ENCODE measurements around the gene FAM118B.

The FAM118B gene

GRCh38 chr11:126281666-126282175 is 70.1 kb downstream of the FAM118B start:
- no peak overlapping the region for H2AFZ ChIP-seq (ENCODE audit: low read depth, low read length)
- no peak overlapping the region for H2BK120ac ChIP-seq (ENCODE audit: low read depth, low read length)
- no peak overlapping the region for H2BK15ac ChIP-seq (ENCODE audit: low read depth, poor library complexity, severe bottlenecking)
- no peak overlapping the region for H2BK12ac ChIP-seq (ENCODE audit: low read length in 2 of 2)
- H3K23ac ChIP-seq (ENCODE audit: low read length in 2 of 2), result no peak overlapping the region
- no peaks in the 10 kb centered on the region for H3K9me3 ChIP-seq (ENCODE audit: control insufficient read depth, low read length)
- peak overlapping the region; percentile 37 for H4K91ac ChIP-seq (ENCODE audit: low read length)
- H3K27ac ChIP-seq (ENCODE audit: low read length, poor library complexity, severe bottlenecking), result no peak overlapping the region
- H3K9ac ChIP-seq (ENCODE audit: low read length), result peak overlapping the region; percentile 96
- no peak overlapping the region for H3K18ac ChIP-seq (ENCODE audit: low read depth in 1 of 2, low read length in 2 of 2)
- peaks cover 11 to 27% of the 10 kb centered on the region in 2 experiments for H3K36me3 ChIP-seq (ENCODE audit: control insufficient read depth in 1 of 2, insufficient read depth in 2 of 2, low read depth in 1 of 2, low read length in 2 of 2)
- no peak overlapping the region for H4K8ac ChIP-seq (ENCODE audit: low read length)
- H3K79me1 ChIP-seq (replicated peaks; ENCODE audit: low read length, poor library complexity, severe bottlenecking), result peaks cover 3% of the 10 kb centered on the region
- H3K14ac ChIP-seq (ENCODE audit: low read length in 2 of 2), result no peak overlapping the region
- no peak overlapping the region for H2BK5ac ChIP-seq (ENCODE audit: low read depth, low read length, poor library complexity, severe bottlenecking)
- 96% methylated on average over 9 of the region's 10 CpGs for WGBS
- H3K4me1 ChIP-seq (ENCODE audit: control insufficient read depth, insufficient read depth, low read depth, low read length), result peaks cover 14% of the 10 kb centered on the region
- no peak for DNase-seq
- no peak overlapping the region for H3K4me2 ChIP-seq (ENCODE audit: low read length, poor library complexity, severe bottlenecking)
- no peaks in the 10 kb centered on the region for H3K27me3 ChIP-seq (ENCODE audit: control insufficient read depth in 1 of 2, insufficient read depth in 1 of 2, low read length in 2 of 2)
- no peak overlapping the region for H2AK5ac ChIP-seq (ENCODE audit: low read length, severe bottlenecking)
- peak overlapping the region in 1 of 2 experiments; percentile 88 for H3K4me3 ChIP-seq (ENCODE audit: insufficient read depth in 1 of 2, low read depth in 1 of 2, low read length in 2 of 2)
- no peak overlapping the region for H3K4ac ChIP-seq (ENCODE audit: low read depth in 1 of 2, low read length in 2 of 2)

GRCh38 chr11:126282361-126282735 is 70.8 kb downstream of the FAM118B start:
- peak; percentile 38 for DNase-seq
- H2AK5ac ChIP-seq (ENCODE audit: low read length, severe bottlenecking), result no peak overlapping the region
- no peak overlapping the region for H4K91ac ChIP-seq (ENCODE audit: low read length)
- H3K9ac ChIP-seq (ENCODE audit: low read length), result peak overlapping the region; percentile 96
- H3K79me1 ChIP-seq (replicated peaks; ENCODE audit: low read length, poor library complexity, severe bottlenecking), result peaks cover 6% of the 10 kb centered on the region
- no peak overlapping the region for H2BK5ac ChIP-seq (ENCODE audit: low read depth, low read length, poor library complexity, severe bottlenecking)
- peak overlapping the region; percentile 30 for H3K27ac ChIP-seq (ENCODE audit: low read length, poor library complexity, severe bottlenecking)
- peaks cover 14% of the 10 kb centered on the region for H3K4me1 ChIP-seq (ENCODE audit: control insufficient read depth, insufficient read depth, low read depth, low read length)
- peak overlapping the region in 1 of 2 experiments; percentile 3 for H3K4ac ChIP-seq (ENCODE audit: low read depth in 1 of 2, low read length in 2 of 2)
- peak overlapping the region; percentile 11 to 88 for H3K4me3 ChIP-seq (ENCODE audit: insufficient read depth in 1 of 2, low read depth in 1 of 2, low read length in 2 of 2)
- no peaks in the 10 kb centered on the region for H3K9me3 ChIP-seq (ENCODE audit: control insufficient read depth, low read length)
- no peak overlapping the region for H2BK12ac ChIP-seq (ENCODE audit: low read length in 2 of 2)
- H3K23ac ChIP-seq (ENCODE audit: low read length in 2 of 2), result no peak overlapping the region
- no peak overlapping the region for H2BK15ac ChIP-seq (ENCODE audit: low read depth, poor library complexity, severe bottlenecking)
- peak overlapping the region in 1 of 2 experiments; percentile 6 for H3K14ac ChIP-seq (ENCODE audit: low read length in 2 of 2)
- H2AFZ ChIP-seq (ENCODE audit: low read depth, low read length), result peak overlapping the region; percentile 91
- H3K4me2 ChIP-seq (ENCODE audit: low read length, poor library complexity, severe bottlenecking), result peak overlapping the region; percentile 80
- 24% methylated on average over 11 of the region's 15 CpGs for WGBS
- H2BK120ac ChIP-seq (ENCODE audit: low read depth, low read length), result no peak overlapping the region
- H3K18ac ChIP-seq (ENCODE audit: low read depth in 1 of 2, low read length in 2 of 2), result no peak overlapping the region
- peaks cover 5 to 24% of the 10 kb centered on the region in 2 experiments for H3K36me3 ChIP-seq (ENCODE audit: control insufficient read depth in 1 of 2, insufficient read depth in 2 of 2, low read depth in 1 of 2, low read length in 2 of 2)
- no peaks in the 10 kb centered on the region for H3K27me3 ChIP-seq (ENCODE audit: control insufficient read depth in 1 of 2, insufficient read depth in 1 of 2, low read length in 2 of 2)
- H4K8ac ChIP-seq (ENCODE audit: low read length), result peak overlapping the region; percentile 20

- Histone ChIP-seq H2BK12ac (ENCODE audit: low read length in 2 of 2) (peak within 1 kb of the TSS in 1 of 2 experiments; percentile 51), H3K23ac (ENCODE audit: low read length in 2 of 2) (peak within 1 kb of the TSS in 1 of 2 experiments; percentile 18), H3K4ac (ENCODE audit: low read depth in 1 of 2, low read length in 2 of 2) (peak within 1 kb of the TSS in 1 of 2 experiments; percentile 71), H3K4me2 (ENCODE audit: low read length, poor library complexity, severe bottlenecking) (peak within 1 kb of the TSS; percentile 80), H3K27me3 (ENCODE audit: control insufficient read depth in 1 of 2, insufficient read depth in 1 of 2, low read length in 2 of 2) (no peaks in the 10 kb centered on the region), H2BK15ac (ENCODE audit: low read depth, poor library complexity, severe bottlenecking) (peak within 1 kb of the TSS; percentile 55), H2BK120ac (ENCODE audit: low read depth, low read length) (no peak within 1 kb of the TSS), H3K14ac (ENCODE audit: low read length in 2 of 2) (peak within 1 kb of the TSS in 1 of 2 experiments; percentile 83), H3K27ac (ENCODE audit: low read length, poor library complexity, severe bottlenecking) (peak within 1 kb of the TSS; percentile 69), H3K36me3 (ENCODE audit: control insufficient read depth in 1 of 2, insufficient read depth in 2 of 2, low read depth in 1 of 2, low read length in 2 of 2) (peaks cover 0 to 19% of the 10 kb centered on the region in 2 experiments), H3K18ac (ENCODE audit: low read depth in 1 of 2, low read length in 2 of 2) (peak within 1 kb of the TSS; percentile 58 to 94), H2AK5ac (ENCODE audit: low read length, severe bottlenecking) (no peak within 1 kb of the TSS), H3K9me3 (ENCODE audit: control insufficient read depth, low read length) (no peaks in the 10 kb centered on the region), H4K8ac (ENCODE audit: low read length) (peak within 1 kb of the TSS; percentile 47), H2AFZ (ENCODE audit: low read depth, low read length) (peak within 1 kb of the TSS; percentile 91), H4K91ac (ENCODE audit: low read length) (peak within 1 kb of the TSS; percentile 37), H3K9ac (ENCODE audit: low read length) (peak within 1 kb of the TSS; percentile 96), H3K4me1 (ENCODE audit: control insufficient read depth, insufficient read depth, low read depth, low read length) (peaks cover 14% of the 10 kb centered on the region), H2BK5ac (ENCODE audit: low read depth, low read length, poor library complexity, severe bottlenecking) (peak within 1 kb of the TSS; percentile 22), H3K79me1 (replicated peaks; ENCODE audit: low read length, poor library complexity, severe bottlenecking) (peaks cover 6% of the 10 kb centered on the region), H3K4me3 (ENCODE audit: insufficient read depth in 1 of 2, low read depth in 1 of 2, low read length in 2 of 2) (peak within 1 kb of the TSS; percentile 74 to 88)
- DNase-seq, result peak; percentile 77
- under 1% methylated on average over 68 of the region's 82 CpGs for WGBS
These were observed 71.4 kb downstream of the FAM118B start, which contains the start of gene TIRAP for GRCh38 chr11:126282736-126283591. TIRAP (plus strand) TSS chr11:126283093; CDS start chr11:126290895, 7,802 bp downstream.

GRCh38 chr11:126284829-126285228 is 73.2 kb downstream of the FAM118B start:
- H2BK120ac ChIP-seq (ENCODE audit: low read depth, low read length), result no peak overlapping the region
- peaks cover 14% of the 10 kb centered on the region for H3K4me1 ChIP-seq (ENCODE audit: control insufficient read depth, insufficient read depth, low read depth, low read length)
- H3K9ac ChIP-seq (ENCODE audit: low read length), result no peak overlapping the region

More at GRCh38 chr11:126284829-126285228, 73.2 kb downstream of the FAM118B start:
- peak; percentile 98 for DNase-seq
- Histone ChIP-seq H2AK5ac (ENCODE audit: low read length, severe bottlenecking) (no peak overlapping the region), H2AFZ (ENCODE audit: low read depth, low read length) (no peak overlapping the region), H2BK5ac (ENCODE audit: low read depth, low read length, poor library complexity, severe bottlenecking) (no peak overlapping the region), H2BK15ac (ENCODE audit: low read depth, poor library complexity, severe bottlenecking) (no peak overlapping the region), H3K4ac (ENCODE audit: low read depth in 1 of 2, low read length in 2 of 2) (no peak overlapping the region), H3K23ac (ENCODE audit: low read length in 2 of 2) (no peak overlapping the region), H3K4me3 (ENCODE audit: insufficient read depth in 1 of 2, low read depth in 1 of 2, low read length in 2 of 2) (no peak overlapping the region), H4K8ac (ENCODE audit: low read length) (no peak overlapping the region), H3K27me3 (ENCODE audit: control insufficient read depth in 1 of 2, insufficient read depth in 1 of 2, low read length in 2 of 2) (no peaks in the 10 kb centered on the region), H3K36me3 (ENCODE audit: control insufficient read depth in 1 of 2, insufficient read depth in 2 of 2, low read depth in 1 of 2, low read length in 2 of 2) (peaks cover 0 to 15% of the 10 kb centered on the region in 2 experiments), H3K9me3 (ENCODE audit: control insufficient read depth, low read length) (no peaks in the 10 kb centered on the region), H3K18ac (ENCODE audit: low read depth in 1 of 2, low read length in 2 of 2) (no peak overlapping the region), H3K4me2 (ENCODE audit: low read length, poor library complexity, severe bottlenecking) (peak overlapping the region; percentile 24), H3K27ac (ENCODE audit: low read length, poor library complexity, severe bottlenecking) (no peak overlapping the region), H3K14ac (ENCODE audit: low read length in 2 of 2) (no peak overlapping the region), H3K79me1 (replicated peaks; ENCODE audit: low read length, poor library complexity, severe bottlenecking) (peaks cover 9% of the 10 kb centered on the region), H4K91ac (ENCODE audit: low read length) (no peak overlapping the region), H2BK12ac (ENCODE audit: low read length in 2 of 2) (no peak overlapping the region)
- 70% methylated on average over 2 of the region's 6 CpGs for WGBS
